ENCODE data around the gene MAP7. TPM values are rescaled to one million over a fixed set of nuclear protein-coding genes. Genes with fewer than 3 reads are reported as not detected.

The MAP7 gene
- polyA plus RNA-seq, 1 donor from 2014 or later = 5.1 TPM

DNA sequence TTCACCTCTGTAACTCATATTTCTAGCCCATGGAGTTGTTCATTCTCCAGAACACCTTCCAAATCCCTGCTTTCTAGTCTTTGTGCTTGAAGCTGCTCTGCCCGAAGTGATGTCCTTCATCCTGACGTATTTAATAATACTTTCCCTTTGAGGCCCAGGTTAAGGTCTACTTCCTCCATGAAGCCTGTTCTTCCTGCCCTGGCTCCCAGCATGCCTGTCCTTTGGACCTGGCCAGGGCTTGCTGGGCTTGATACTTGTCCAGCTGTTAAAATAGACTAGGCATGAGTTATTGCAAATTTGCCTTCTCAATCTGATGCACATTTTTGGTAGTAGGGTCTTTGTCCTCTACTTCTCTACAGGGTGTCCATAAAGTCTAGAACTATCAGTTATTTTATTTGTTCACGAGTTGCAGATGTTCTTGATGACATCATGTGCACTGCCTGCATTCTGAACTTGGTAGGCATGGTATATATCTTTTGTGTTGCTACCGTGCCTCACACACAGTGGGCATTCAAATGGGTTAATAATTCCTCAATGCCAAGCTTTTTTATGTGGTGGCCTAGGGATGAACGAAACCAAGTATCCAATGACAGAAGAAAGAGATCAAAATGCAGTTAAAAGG lies 3.1 kb upstream of the MAP7 start:
- Histone ChIP-seq H3K9me2 (ENCODE audit: insufficient read depth, low read length) (no peaks in the 10 kb centered on the region), H3K4me2 (ENCODE audit: low read length) (no peak overlapping the region), H3K9me3 (ENCODE audit: low read length) (no peaks in the 10 kb centered on the region), H3K9ac (ENCODE audit: low read length) (no peak overlapping the region), H3F3A (ENCODE audit: insufficient read depth, low read length, poor library complexity, severe bottlenecking) (no peaks in the 10 kb centered on the region), H2AFZ (ENCODE audit: low read depth, low read length) (no peak overlapping the region), H3K36me3 (ENCODE audit: insufficient read depth, low read length) (no peaks in the 10 kb centered on the region), H4K20me1 (ENCODE audit: insufficient read depth) (no peaks in the 10 kb centered on the region), H3K27me3 (ENCODE audit: insufficient read depth, low read depth, low read length) (peaks cover 56% of the 10 kb centered on the region), H3K27ac (ENCODE audit: low read length) (no peak overlapping the region), H3K4me3 (ENCODE audit: low read length) (no peak overlapping the region), H3K79me2 (replicated peaks; ENCODE audit: insufficient read depth, low read length) (no peaks in the 10 kb centered on the region)
- no peak for TF ChIP-seq EZH2 (IDR thresholded peaks at IDR 0.05; ENCODE audit: borderline replicate concordance, insufficient read depth, low read length, poor library complexity, severe bottlenecking)
- TF ChIP-seq POLR2AphosphoS5 (IDR thresholded peaks at IDR 0.05) = no peak
- TF ChIP-seq RAD21 (conservative IDR thresholded peaks at IDR 0.05) = no peak
- no peak for TF ChIP-seq TAF1 (IDR thresholded peaks at IDR 0.05; ENCODE audit: low read depth)
- no peak for TF ChIP-seq SMC3 (conservative IDR thresholded peaks at IDR 0.05; ENCODE audit: poor library complexity)
- TF ChIP-seq CTCF (IDR thresholded peaks at IDR 0.05; ENCODE audit: poor library complexity, severe bottlenecking) = no peak
- TF ChIP-seq EP300 (conservative IDR thresholded peaks at IDR 0.05; ENCODE audit: poor library complexity, severe bottlenecking) = no peak
- no peak for TF ChIP-seq MXI1 (conservative IDR thresholded peaks at IDR 0.05; ENCODE audit: poor library complexity, severe bottlenecking)

DNA sequence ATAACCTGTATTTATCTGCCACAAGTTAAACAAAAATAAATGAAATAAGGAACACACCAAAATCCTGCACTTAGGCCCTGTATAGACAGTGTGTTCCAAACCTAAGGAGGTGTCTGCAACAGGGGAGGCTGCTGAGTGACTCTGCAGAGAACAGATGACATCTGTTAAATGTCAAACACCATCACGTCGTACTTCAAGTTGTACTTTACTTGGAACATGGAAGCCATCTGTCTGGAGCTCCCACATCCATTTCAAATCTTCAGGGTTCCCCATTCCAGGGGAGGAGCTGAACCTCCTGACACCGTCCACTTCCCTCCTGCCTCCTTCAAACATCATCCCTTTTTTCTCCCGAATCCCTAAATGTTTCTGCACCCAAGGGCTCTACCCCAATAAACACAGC lies 1.8 kb upstream of the MAP7 start:
- Histone ChIP-seq H2AFZ (ENCODE audit: low read depth, low read length) (no peak overlapping the region), H3K9ac (ENCODE audit: low read length) (no peak overlapping the region), H3K36me3 (ENCODE audit: insufficient read depth, low read length) (no peaks in the 10 kb centered on the region), H3K27ac (ENCODE audit: low read length) (no peak overlapping the region), H3F3A (ENCODE audit: insufficient read depth, low read length, poor library complexity, severe bottlenecking) (no peaks in the 10 kb centered on the region), H4K20me1 (ENCODE audit: insufficient read depth) (no peaks in the 10 kb centered on the region), H3K79me2 (replicated peaks; ENCODE audit: insufficient read depth, low read length) (no peaks in the 10 kb centered on the region), H3K4me3 (ENCODE audit: low read length) (no peak overlapping the region), H3K27me3 (ENCODE audit: insufficient read depth, low read depth, low read length) (peaks cover 60% of the 10 kb centered on the region), H3K9me2 (ENCODE audit: insufficient read depth, low read length) (no peaks in the 10 kb centered on the region), H3K4me2 (ENCODE audit: low read length) (no peak overlapping the region), H3K9me3 (ENCODE audit: low read length) (no peaks in the 10 kb centered on the region)
- TF ChIP-seq, protein P1, sequence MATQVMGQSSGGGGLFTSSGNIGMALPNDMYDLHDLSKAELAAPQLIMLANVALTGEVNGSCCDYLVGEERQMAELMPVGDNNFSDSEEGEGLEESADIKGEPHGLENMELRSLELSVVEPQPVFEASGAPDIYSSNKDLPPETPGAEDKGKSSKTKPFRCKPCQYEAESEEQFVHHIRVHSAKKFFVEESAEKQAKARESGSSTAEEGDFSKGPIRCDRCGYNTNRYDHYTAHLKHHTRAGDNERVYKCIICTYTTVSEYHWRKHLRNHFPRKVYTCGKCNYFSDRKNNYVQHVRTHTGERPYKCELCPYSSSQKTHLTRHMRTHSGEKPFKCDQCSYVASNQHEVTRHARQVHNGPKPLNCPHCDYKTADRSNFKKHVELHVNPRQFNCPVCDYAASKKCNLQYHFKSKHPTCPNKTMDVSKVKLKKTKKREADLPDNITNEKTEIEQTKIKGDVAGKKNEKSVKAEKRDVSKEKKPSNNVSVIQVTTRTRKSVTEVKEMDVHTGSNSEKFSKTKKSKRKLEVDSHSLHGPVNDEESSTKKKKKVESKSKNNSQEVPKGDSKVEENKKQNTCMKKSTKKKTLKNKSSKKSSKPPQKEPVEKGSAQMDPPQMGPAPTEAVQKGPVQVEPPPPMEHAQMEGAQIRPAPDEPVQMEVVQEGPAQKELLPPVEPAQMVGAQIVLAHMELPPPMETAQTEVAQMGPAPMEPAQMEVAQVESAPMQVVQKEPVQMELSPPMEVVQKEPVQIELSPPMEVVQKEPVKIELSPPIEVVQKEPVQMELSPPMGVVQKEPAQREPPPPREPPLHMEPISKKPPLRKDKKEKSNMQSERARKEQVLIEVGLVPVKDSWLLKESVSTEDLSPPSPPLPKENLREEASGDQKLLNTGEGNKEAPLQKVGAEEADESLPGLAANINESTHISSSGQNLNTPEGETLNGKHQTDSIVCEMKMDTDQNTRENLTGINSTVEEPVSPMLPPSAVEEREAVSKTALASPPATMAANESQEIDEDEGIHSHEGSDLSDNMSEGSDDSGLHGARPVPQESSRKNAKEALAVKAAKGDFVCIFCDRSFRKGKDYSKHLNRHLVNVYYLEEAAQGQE (IDR thresholded peaks at IDR 0.05; ENCODE audit: borderline replicate concordance) = no peak
- TF ChIP-seq POLR2AphosphoS5 (IDR thresholded peaks at IDR 0.05) (no peak), RAD21 (conservative IDR thresholded peaks at IDR 0.05) (no peak), TAF1 (IDR thresholded peaks at IDR 0.05; ENCODE audit: low read depth) (no peak), EZH2 (IDR thresholded peaks at IDR 0.05; ENCODE audit: borderline replicate concordance, insufficient read depth, low read length, poor library complexity, severe bottlenecking) (no peak), MXI1 (conservative IDR thresholded peaks at IDR 0.05; ENCODE audit: poor library complexity, severe bottlenecking) (no peak), SMC3 (conservative IDR thresholded peaks at IDR 0.05; ENCODE audit: poor library complexity) (no peak)

Measured in neural cell (in vitro differentiated cells).